PC-3 (cell line): ENCODE results near the gene SCARB1. TPM values are rescaled to one million over a fixed set of nuclear protein-coding genes. Genes with fewer than 3 reads are reported as not detected.

Experiments used
- ATAC-seq: fragments of 200-7000 bp; cut with Tn5 transposase; 2 replicates; pipeline ENCODE4 v1.9.1; 2020; ENCODE audit warnings: mild to moderate bottlenecking, moderate library complexity
- BruUV-seq: library from RNA; stranded (reverse); fragments of 400-500 nt; replicated peaks from 2 replicates; lab custom pipeline; 2021; lab: Mats Ljungman, UMichigan
- CTCF ChIA-PET: fragments of 300-600 bp; sonication (Branson Sonifier 250); formaldehyde crosslinking; loops from one replicate; lab custom pipeline; 2022; ENCODE audit warnings: antibody characterized with exemption; lab: Charles Lee
- POLR2A ChIA-PET: fragments of 300-600 bp; sonication (Branson Sonifier 250); formaldehyde crosslinking; loops from one replicate; lab custom pipeline; 2022; ENCODE audit warnings: antibody characterized with exemption; ENCODE audit not compliant: unreplicated experiment; lab: Charles Lee
- DNase-seq: peaks from one replicate; pipeline ENCODE4 v3.0.0-alpha.2; 2015
- H2AFZ ChIP-seq: fragments of 300-600 bp; sonication (generic); 2 replicates; pipeline ENCODE4 v1.6.0; 2016; ENCODE audit warnings: antibody characterized with exemption, low read length
- H3F3A ChIP-seq: fragments of 300-600 bp; sonication (generic); one replicate; pipeline ENCODE4 v1.6.0; 2017; ENCODE audit warnings: antibody characterized with exemption, low read length, control low read depth, mild to moderate bottlenecking; ENCODE audit not compliant: unreplicated experiment
- H3K27ac ChIP-seq: fragments of 300-600 bp; sonication (generic); 2 replicates; pipeline ENCODE4 v1.5.1; 2016; ENCODE audit warnings: mild to moderate bottlenecking, low read length
- H3K27me3 ChIP-seq: fragments of 300-600 bp; sonication (generic); 2 replicates; pipeline ENCODE4 v1.6.1; 2016; ENCODE audit warnings: low read length, mixed read lengths
- H3K36me3 ChIP-seq: fragments of 300-600 bp; sonication (generic); 2 replicates; pipeline ENCODE4 v1.6.1; 2016; ENCODE audit warnings: low read depth, mixed run types, low read length, mixed read lengths
- H3K4me1 ChIP-seq: fragments of 300-600 bp; sonication (generic); 2 replicates; pipeline ENCODE4 v1.5.1; 2016; ENCODE audit warnings: low read length; ENCODE audit not compliant: insufficient read depth
- H3K4me2 ChIP-seq: fragments of 300-600 bp; sonication (generic); 2 replicates; pipeline ENCODE4 v1.6.0; 2016; ENCODE audit warnings: low read length
- H3K4me3 ChIP-seq: fragments of 300-600 bp; sonication (generic); 2 replicates; pipeline ENCODE4 v1.5.1; 2016; ENCODE audit warnings: mild to moderate bottlenecking, low read length, mixed read lengths
- H3K79me2 ChIP-seq: fragments of 300-600 bp; sonication (generic); 2 replicates; pipeline ENCODE4 v1.6.1; 2017; ENCODE audit warnings: low read length, mixed read lengths
- H3K9ac ChIP-seq: fragments of 300-600 bp; sonication (generic); 2 replicates; pipeline ENCODE4 v1.6.0; 2016; ENCODE audit warnings: mild to moderate bottlenecking, low read length
- H3K9me2 ChIP-seq: fragments of 300-600 bp; sonication (generic); replicated peaks from 2 replicates; pipeline ENCODE4 v1.6.1; 2016; ENCODE audit warnings: mixed run types, low read length, mixed read lengths
- H3K9me3 ChIP-seq: fragments of 300-600 bp; sonication (generic); 2 replicates; pipeline ENCODE4 v1.6.1; 2016; ENCODE audit warnings: low read length, mixed read lengths
- H4K20me1 ChIP-seq: fragments of 300-600 bp; sonication (generic); 2 replicates; pipeline ENCODE4 v1.6.1; 2016; ENCODE audit warnings: low read length, mixed read lengths
- EZH2 ChIP-seq: fragments of 300-600 bp; sonication (generic); IDR thresholded peaks from one replicate; pipeline ENCODE4 v1.6.1; 2017; ENCODE audit warnings: antibody characterized with exemption, mild to moderate bottlenecking, low read length; ENCODE audit not compliant: unreplicated experiment
- EZH2phosphoT487 ChIP-seq: fragments of 300-600 bp; sonication (generic); IDR thresholded peaks from 2 replicates; pipeline ENCODE4 v1.6.1; 2018; ENCODE audit warnings: mild to moderate bottlenecking, antibody characterized with exemption, low read length, borderline replicate concordance
- intact Hi-C: fragments of 100-400 bp; cut with micrococcal nuclease; formaldehyde crosslinking; loops from 2 replicates; pipeline ENCODE4 v1.9.0; 2023
- total RNA-seq: library from RNA; depleted of rRNA; stranded (reverse); fragments of >200 nt; gene quantifications from 2 replicates; pipeline ENCODE4 v1.2.3, GENCODE V29; 2014
- TF ChIP-seq, protein P1 (sequence below): fragments of 300-600 bp; sonication (generic); conservative IDR thresholded peaks from 2 replicates; pipeline ENCODE4 v1.5.1; 2017; ENCODE audit warnings: antibody characterized with exemption, low read depth, mild to moderate bottlenecking, low read length

The SCARB1 gene
- total RNA-seq, 1 experiment from 2014 or later: 79.1 TPM

DNA sequence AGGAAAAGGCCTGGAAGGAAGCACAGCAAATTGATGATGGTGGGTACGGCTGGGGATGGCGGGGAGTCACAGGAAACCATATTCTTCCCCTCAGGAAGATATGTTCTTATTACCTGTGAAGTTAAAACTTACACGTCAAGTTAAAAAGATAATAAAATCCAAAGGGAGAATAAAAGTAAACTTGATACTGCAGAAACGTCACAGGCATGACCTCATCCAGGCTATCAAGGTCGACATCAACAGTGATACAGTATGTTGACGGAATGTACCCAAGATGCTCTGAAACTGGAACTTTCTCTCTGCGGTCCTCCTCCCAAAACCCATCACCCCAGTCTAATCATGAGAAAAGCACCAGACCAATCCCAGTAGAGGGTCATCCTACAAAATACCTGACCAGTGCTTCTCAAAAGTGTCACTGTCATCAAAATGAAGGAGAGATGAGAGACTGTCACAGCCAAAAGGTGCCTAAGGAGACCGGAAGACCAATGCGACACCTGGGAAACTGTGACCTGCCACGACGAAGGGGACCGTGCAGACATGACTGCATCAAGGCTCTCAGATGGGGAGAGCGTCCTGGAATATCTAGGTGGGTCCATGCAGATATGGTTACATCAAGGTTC lies 74.6 kb downstream of the SCARB1 start:
- no peaks in the 10 kb centered on the region for H3K4me1 ChIP-seq
- H3K9ac ChIP-seq: no peak overlapping the region
- no peaks in the 10 kb centered on the region for H3K27me3 ChIP-seq
- no peaks in the 10 kb centered on the region for H3K9me2 ChIP-seq
- no peak for TF ChIP-seq EZH2phosphoT487
- no peak for TF ChIP-seq EZH2
- TF ChIP-seq, protein P1, sequence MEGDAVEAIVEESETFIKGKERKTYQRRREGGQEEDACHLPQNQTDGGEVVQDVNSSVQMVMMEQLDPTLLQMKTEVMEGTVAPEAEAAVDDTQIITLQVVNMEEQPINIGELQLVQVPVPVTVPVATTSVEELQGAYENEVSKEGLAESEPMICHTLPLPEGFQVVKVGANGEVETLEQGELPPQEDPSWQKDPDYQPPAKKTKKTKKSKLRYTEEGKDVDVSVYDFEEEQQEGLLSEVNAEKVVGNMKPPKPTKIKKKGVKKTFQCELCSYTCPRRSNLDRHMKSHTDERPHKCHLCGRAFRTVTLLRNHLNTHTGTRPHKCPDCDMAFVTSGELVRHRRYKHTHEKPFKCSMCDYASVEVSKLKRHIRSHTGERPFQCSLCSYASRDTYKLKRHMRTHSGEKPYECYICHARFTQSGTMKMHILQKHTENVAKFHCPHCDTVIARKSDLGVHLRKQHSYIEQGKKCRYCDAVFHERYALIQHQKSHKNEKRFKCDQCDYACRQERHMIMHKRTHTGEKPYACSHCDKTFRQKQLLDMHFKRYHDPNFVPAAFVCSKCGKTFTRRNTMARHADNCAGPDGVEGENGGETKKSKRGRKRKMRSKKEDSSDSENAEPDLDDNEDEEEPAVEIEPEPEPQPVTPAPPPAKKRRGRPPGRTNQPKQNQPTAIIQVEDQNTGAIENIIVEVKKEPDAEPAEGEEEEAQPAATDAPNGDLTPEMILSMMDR: no peak
- intact Hi-C loops: no loop called here
- no peak overlapping the region for H3K4me2 ChIP-seq
- no peak for DNase-seq
- no peaks in the 10 kb centered on the region for H4K20me1 ChIP-seq
- no peak for ATAC-seq
- H3K9me3 ChIP-seq: no peaks in the 10 kb centered on the region
- no peaks in the 10 kb centered on the region for H3K79me2 ChIP-seq
- ChIA-PET POLR2A (no interaction called here), CTCF (no interaction called here)
- H3K36me3 ChIP-seq: peaks cover 36% of the 10 kb centered on the region
- no peak overlapping the region for H3K4me3 ChIP-seq
- no peak overlapping the region for H2AFZ ChIP-seq
- BruUV-seq: no TSS peak
- H3F3A ChIP-seq: no peaks in the 10 kb centered on the region
- H3K27ac ChIP-seq: no peak overlapping the region

DNA sequence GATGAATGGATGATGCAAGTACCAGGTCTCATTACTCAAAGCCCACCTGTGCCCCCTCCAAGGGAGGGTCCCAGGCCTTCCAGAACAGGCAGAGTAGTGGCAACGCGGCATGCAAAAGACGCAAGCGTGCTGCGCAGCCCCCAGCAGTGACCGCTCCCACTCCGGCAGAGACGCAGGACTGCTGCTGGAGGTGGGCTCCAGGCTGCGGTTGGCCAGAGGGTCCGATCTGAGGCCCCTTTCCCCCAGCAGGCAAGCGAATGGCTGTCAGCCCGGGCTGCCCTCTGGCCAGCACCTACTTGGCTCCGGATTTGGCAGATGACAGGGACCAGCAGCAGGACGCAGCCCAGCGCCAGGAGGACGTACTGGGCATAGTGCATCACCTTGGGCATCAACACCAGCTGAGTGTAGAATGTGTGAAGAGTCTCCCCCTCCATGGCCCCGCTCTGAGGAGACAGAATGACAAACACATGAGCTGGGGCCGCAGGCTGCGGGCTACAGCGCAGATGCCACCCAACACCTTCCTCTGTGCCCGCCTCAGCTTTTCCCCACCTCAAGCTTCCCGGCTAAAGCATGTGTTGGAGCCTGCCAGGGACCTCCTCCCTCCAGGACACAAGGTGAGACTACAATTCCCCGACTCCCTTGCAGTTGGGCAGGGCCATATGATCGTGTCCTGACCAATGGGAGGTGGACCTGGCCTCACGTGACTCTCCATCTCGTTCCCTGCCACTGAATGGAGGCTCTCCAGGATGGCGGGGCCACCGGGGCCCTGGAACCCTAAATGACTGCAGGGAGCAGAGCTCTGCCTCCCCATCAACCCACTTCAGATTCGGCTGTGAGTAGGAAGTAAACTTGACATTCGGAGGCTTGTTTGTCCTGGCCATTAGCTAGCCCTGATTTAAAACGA lies 77.4 kb downstream of the SCARB1 start:
- intact Hi-C loops: no loop called here

More for the DNA sequence above, 77.4 kb downstream of the SCARB1 start:
- ChIA-PET POLR2A (no interaction called here), CTCF (no interaction called here)
- Histone ChIP-seq H3F3A (no peaks in the 10 kb centered on the region), H3K4me1 (no peaks in the 10 kb centered on the region), H3K9me3 (no peaks in the 10 kb centered on the region), H3K9ac (no peak overlapping the region), H3K27ac (no peak overlapping the region), H3K27me3 (no peaks in the 10 kb centered on the region), H2AFZ (no peak overlapping the region), H4K20me1 (no peaks in the 10 kb centered on the region), H3K9me2 (no peaks in the 10 kb centered on the region), H3K36me3 (peaks cover 28% of the 10 kb centered on the region), H3K4me2 (no peak overlapping the region), H3K4me3 (no peak overlapping the region), H3K79me2 (no peaks in the 10 kb centered on the region)
- DNase-seq (no peak), ATAC-seq (no peak)
- no TSS peak for BruUV-seq
- TF ChIP-seq, protein P1: no peak
- no peak for TF ChIP-seq EZH2phosphoT487
- no peak for TF ChIP-seq EZH2
